Activated CD4-positive, alpha-beta T cell treated with anti-CD3 and anti-CD28 coated beads, Interleukin-2, Interleukin-6, amounts not matched to agents 100 ng/mL and 50 ng/mL, durations not matched to agents 16 hours and 8 hours (primary cell): ENCODE results near the gene ADK.
"Not testable (repeated sequence)": the region's sequence is repeated elsewhere in the genome, so short reads cannot be mapped to it uniquely, and the experiment has no call there.

Experiments
- DNase-seq: peaks from one replicate; pipeline ENCODE4 v3.0.0-alpha.2; 2020

Gene ADK

GRCh38 chr10:74150990-74151878 is at the start of gene ADK:
ADK (plus strand) TSS chr10:74151221; CDS start chr10:74151279, 58 bp downstream.
- peak; percentile 100 for DNase-seq

- peak; percentile 43 for DNase-seq
These were observed 47.3 kb upstream of the ADK start for GRCh38 chr10:74103560-74104258.

- no peak for DNase-seq
These were observed 46.5 kb upstream of the ADK start for GRCh38 chr10:74104480-74104879.

- no peak for DNase-seq
These were observed 46.0 kb upstream of the ADK start for GRCh38 chr10:74104996-74105395.

- no peak for DNase-seq
These were observed 43.6 kb upstream of the ADK start for GRCh38 chr10:74107391-74107790.

- DNase-seq: no peak
These were observed 41.6 kb upstream of the ADK start for GRCh38 chr10:74109452-74109851.

- no peak for DNase-seq
These were observed 40.9 kb upstream of the ADK start for GRCh38 chr10:74110120-74110519.

- DNase-seq: no peak
These were observed 39.2 kb upstream of the ADK start for GRCh38 chr10:74111799-74112198.

GRCh38 chr10:74113546-74113945 is 37.5 kb upstream of the ADK start:
- DNase-seq: no peak

GRCh38 chr10:74114041-74114448 is 37.0 kb upstream of the ADK start:
- no peak for DNase-seq

GRCh38 chr10:74117738-74118137 is 33.3 kb upstream of the ADK start:
- no peak for DNase-seq

GRCh38 chr10:74118804-74119203 is 32.2 kb upstream of the ADK start:
- no peak for DNase-seq

GRCh38 chr10:74120911-74121310 is 30.1 kb upstream of the ADK start:
- no peak for DNase-seq

GRCh38 chr10:74121368-74121767 is 29.7 kb upstream of the ADK start:
- no peak for DNase-seq

GRCh38 chr10:74122060-74122459 is 29.0 kb upstream of the ADK start:
- no peak for DNase-seq

- DNase-seq: no peak
These were observed 27.9 kb upstream of the ADK start for GRCh38 chr10:74123081-74123480.

- DNase-seq: no peak
These were observed 16.8 kb upstream of the ADK start for GRCh38 chr10:74133923-74134820.

- DNase-seq: no peak
These were observed 15.6 kb upstream of the ADK start for GRCh38 chr10:74135452-74135851.

GRCh38 chr10:74137992-74138391 is 13.0 kb upstream of the ADK start:
- DNase-seq: no peak

- DNase-seq: not testable (repeated sequence)
These were observed 12.4 kb upstream of the ADK start for GRCh38 chr10:74138596-74138995.

GRCh38 chr10:74139981-74140380 is 11.0 kb upstream of the ADK start:
- no peak for DNase-seq

GRCh38 chr10:74140553-74140952 is 10.5 kb upstream of the ADK start:
- no peak for DNase-seq

- no peak for DNase-seq
These were observed 5.9 kb upstream of the ADK start for GRCh38 chr10:74145133-74145532.
